Endothelial cell of umbilical vein (primary cell): ENCODE data around the gene LRP6. TPM values are rescaled to one million over a fixed set of nuclear protein-coding genes. Genes with fewer than 3 reads are reported as not detected.

ENCODE experiments used
- BruUV-seq: library from RNA; stranded (reverse); fragments of 400-500 nt; replicated peaks from 2 replicates; lab custom pipeline; 2021; lab: Mats Ljungman, UMichigan
- CTCF ChIA-PET: fragments of 300-600, 350-600 bp; sonication (Branson Sonifier 250); formaldehyde crosslinking; loops from one replicate; lab custom pipeline; 2021; ENCODE audit warnings: antibody characterized with exemption, inconsistent platforms; lab: Charles Lee
- POLR2A ChIA-PET: fragments of 300-600, 350-600 bp; sonication (Branson Sonifier 250); formaldehyde crosslinking; loops from one replicate; lab custom pipeline; 2021; ENCODE audit warnings: antibody characterized with exemption, inconsistent platforms; lab: Charles Lee
- DNase-seq: peaks from one replicate; pipeline ENCODE4 v3.0.0-alpha.2; 2011; ENCODE audit warnings: low read depth, low spot score
- FAIRE-seq: peaks from 2 replicates; lab custom pipeline; 2011; peaks lifted over from hg19 to GRCh38; lab: Jason Lieb, UNC
- H2AFZ ChIP-seq: 2 replicates; pipeline ENCODE4 v1.6.0; 2012; ENCODE audit warnings: low read depth, low read length, control low read depth, inconsistent platforms
- H3K27ac ChIP-seq: 2 replicates; pipeline ENCODE4 v1.5.1; 2011; ENCODE audit warnings: low read depth, mild to moderate bottlenecking, control low read depth, low read length, moderate library complexity; ENCODE audit not compliant: insufficient read depth
- H3K27me3 ChIP-seq, 2 experiments: 2 replicates each; pipeline versions ENCODE4 v1.6.0 to v1.6.1; 2011; ENCODE audit warnings: low read length in 2 of 2, mixed read lengths in 1 of 2; ENCODE audit not compliant: control insufficient read depth in 2 of 2, insufficient read depth in 2 of 2
- H3K36me3 ChIP-seq, 2 experiments: 2 replicates in 1 of 2; 3 replicates in 1 of 2; pipeline ENCODE4 v1.5.1; 2011; ENCODE audit warnings: low read length in 2 of 2, mild to moderate bottlenecking in 1 of 2, moderate library complexity in 1 of 2; ENCODE audit not compliant: control insufficient read depth in 2 of 2, insufficient read depth in 2 of 2; ENCODE audit errors: extremely low read depth in 1 of 2
- H3K4me1 ChIP-seq: 3 replicates; pipeline ENCODE4 v1.5.1; 2011; ENCODE audit warnings: mild to moderate bottlenecking, low read length; ENCODE audit not compliant: control insufficient read depth, insufficient read depth; ENCODE audit errors: extremely low read depth
- H3K4me2 ChIP-seq: 2 replicates; pipeline ENCODE4 v1.6.1; 2011; ENCODE audit warnings: low read length, control low read depth, mixed read lengths; ENCODE audit not compliant: insufficient read depth
- H3K4me3 ChIP-seq, 3 experiments: fragments of 200-600 bp in 1 of 3; sonication (generic), shearing (Covaris generic) in 1 of 3; replicated peaks in 1 of 3; 2 replicates each; pipeline ENCODE4 v1.5.1; 2011 to 2016; ENCODE audit warnings: control low read depth in 3 of 3, low read length in 3 of 3, mild to moderate bottlenecking in 2 of 3, inconsistent platforms in 1 of 3, low read depth in 1 of 3, moderate library complexity in 1 of 3; ENCODE audit not compliant: insufficient read depth in 1 of 3
- H3K79me2 ChIP-seq: 2 replicates; pipeline ENCODE4 v1.6.0; 2012; ENCODE audit warnings: low read length, inconsistent platforms; ENCODE audit not compliant: control insufficient read depth, insufficient read depth
- H3K9ac ChIP-seq: replicated peaks from 2 replicates; pipeline ENCODE3; 2011; ENCODE audit warnings: low read length, control low read depth; ENCODE audit not compliant: insufficient read depth; ENCODE audit errors: extremely low read depth
- H3K9me1 ChIP-seq: replicated peaks from 3 replicates; pipeline ENCODE4 v1.6.0; 2011; ENCODE audit warnings: mild to moderate bottlenecking, low read length; ENCODE audit not compliant: control insufficient read depth, insufficient read depth; ENCODE audit errors: extremely low read depth
- H3K9me3 ChIP-seq: replicated peaks from 2 replicates; pipeline ENCODE4 v1.5.1; 2012; ENCODE audit warnings: low read length, inconsistent platforms; ENCODE audit not compliant: control insufficient read depth, insufficient read depth
- H4K20me1 ChIP-seq: replicated peaks from 2 replicates; pipeline ENCODE3; 2011; ENCODE audit warnings: mild to moderate bottlenecking, low read length; ENCODE audit not compliant: control insufficient read depth, insufficient read depth; ENCODE audit errors: extremely low read depth
- CTCF ChIP-seq, 2 donors: IDR thresholded peaks; 1 replicate in 1 of 2; 2 replicates in 1 of 2; pipeline ENCODE4 v1.5.1; 2011; ENCODE audit warnings: low read length in 2 of 2, mild to moderate bottlenecking in 2 of 2, moderate library complexity in 2 of 2, control low read depth in 1 of 2, inconsistent platforms in 1 of 2, low read depth in 1 of 2; ENCODE audit not compliant: insufficient read depth in 1 of 2; ENCODE audit errors: extremely low read depth in 1 of 2
- EZH2 ChIP-seq: IDR thresholded peaks from 2 replicates; pipeline ENCODE4 v1.6.1; 2012; ENCODE audit warnings: borderline replicate concordance, low read depth, mild to moderate bottlenecking, moderate library complexity, low read length, inconsistent platforms; ENCODE audit not compliant: severe bottlenecking
- FOS ChIP-seq: IDR thresholded peaks from 2 replicates; pipeline ENCODE4 v1.6.1; 2011; ENCODE audit warnings: mild to moderate bottlenecking, low read length, moderate library complexity, borderline replicate concordance; ENCODE audit not compliant: insufficient read depth
- GATA2 ChIP-seq: IDR thresholded peaks from 2 replicates; pipeline ENCODE4 v1.7.0; 2011; ENCODE audit warnings: low read depth, mild to moderate bottlenecking, moderate library complexity, mixed read lengths, low read length; ENCODE audit not compliant: insufficient read length, insufficient read depth
- JUN ChIP-seq: IDR thresholded peaks from 2 replicates; pipeline ENCODE4 v1.6.1; 2011; ENCODE audit warnings: borderline replicate concordance, low read depth; ENCODE audit not compliant: insufficient read length, insufficient read depth
- MYC ChIP-seq: IDR thresholded peaks from one replicate; pipeline ENCODE4 v1.6.1; 2011; ENCODE audit warnings: mild to moderate bottlenecking, low read depth, low read length
- POLR2A ChIP-seq: IDR thresholded peaks from 2 replicates; pipeline ENCODE4 v1.6.1; 2012; ENCODE audit warnings: low read depth, mild to moderate bottlenecking, control low read depth, low read length
- POLR2AphosphoS5 ChIP-seq: IDR thresholded peaks from 2 replicates; pipeline ENCODE4 v1.6.1; 2012; ENCODE audit warnings: low read depth, mild to moderate bottlenecking, control low read depth, low read length, moderate library complexity; ENCODE audit not compliant: insufficient read depth
- dilution Hi-C: fragments of 300-500 bp; cut with MboI; formaldehyde crosslinking; loops from one replicate; pipeline ENCODE4 v1.15.0; 2019; ENCODE audit warnings: low sequenced_read_pairs; ENCODE audit not compliant: extremely low pct_ligation_motif_present
- intact Hi-C: fragments of 100-400 bp; cut with micrococcal nuclease; formaldehyde crosslinking; loops from one replicate; pipeline ENCODE4 v1.10.0; 2022
- polyA plus RNA-seq, 4 experiments: library from polyadenylated mRNA; depleted of rRNA in 3 of 4; stranded (reverse) in 3 of 4; unstranded in 1 of 4; fragments of >200 nt; gene quantifications; 2 replicates each; pipeline versions ENCODE4 v1.2.1 to v1.2.3, GENCODE V29; 2011 to 2012; ENCODE audit warnings: missing spikeins in 1 of 4
- total RNA-seq: library from RNA; stranded (reverse); gene quantifications from 2 replicates; pipeline ENCODE4 v1.2.3, GENCODE V29; 2021
- TF ChIP-seq, protein P1 (sequence below): IDR thresholded peaks from 2 replicates; pipeline ENCODE4 v1.6.1; 2011; ENCODE audit not compliant: insufficient read depth, insufficient read length

Gene LRP6
- total and polyA plus RNA-seq, 2 donors (not counting 3 experiments of a cell fraction or from before 2014, with no cell fraction given) = 28.5 to 41.7 TPM

GRCh38 chr12:12230275-12230674 lies 36.6 kb downstream of the LRP6 start:
- no peaks in the 10 kb centered on the region for H3K9me3 ChIP-seq
- TF ChIP-seq FOS = no peak
- TF ChIP-seq EZH2 = no peak
- no peak for TF ChIP-seq POLR2AphosphoS5
- no peak for TF ChIP-seq MYC
- TF ChIP-seq CTCF (IDR thresholded peaks at IDR 0.05; ENCODE audit: extremely low read depth in 1 of 2, insufficient read depth in 1 of 2, low read depth in 1 of 2, low read length in 2 of 2) = no peak
- no peak for TF ChIP-seq JUN
- TF ChIP-seq, protein P1, sequence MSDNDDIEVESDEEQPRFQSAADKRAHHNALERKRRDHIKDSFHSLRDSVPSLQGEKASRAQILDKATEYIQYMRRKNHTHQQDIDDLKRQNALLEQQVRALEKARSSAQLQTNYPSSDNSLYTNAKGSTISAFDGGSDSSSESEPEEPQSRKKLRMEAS = no peak
- TF ChIP-seq GATA2 = no peak
- no peak for TF ChIP-seq POLR2A
- no peak for FAIRE-seq
- no peak overlapping the region for H2AFZ ChIP-seq
- H3K4me1 ChIP-seq = no peaks in the 10 kb centered on the region
- no peak for DNase-seq
- ChIA-PET POLR2A (interaction anchor here (0.5 kb wide), 1 partner anchor 208 kb away, joined by 4 read pairs; no protein-coding TSS in a partner anchor), CTCF (interaction anchor here (1.0 to 1.6 kb wide), 3 partner anchors 9 to 31 kb away, joined by 3 to 9 read pairs (median 4); no protein-coding TSS in a partner anchor)
- dilution Hi-C loops (no loop called here), intact Hi-C loops (no loop called here)
- peaks cover 5% of the 10 kb centered on the region for H4K20me1 ChIP-seq
- H3K9me1 ChIP-seq = no peaks in the 10 kb centered on the region
- no peak overlapping the region for H3K4me2 ChIP-seq
- no peak overlapping the region for H3K9ac ChIP-seq
- no peak overlapping the region for H3K4me3 ChIP-seq
- BruUV-seq = no TSS peak
- no peaks in the 10 kb centered on the region for H3K36me3 ChIP-seq
- H3K27ac ChIP-seq = no peak overlapping the region
- peaks cover 44% of the 10 kb centered on the region for H3K79me2 ChIP-seq
- no peaks in the 10 kb centered on the region for H3K27me3 ChIP-seq
